MG63 (cell line): ENCODE results near the gene USP10. TPM values are rescaled to one million over a fixed set of nuclear protein-coding genes. Genes with fewer than 3 reads are reported as not detected.

Experiments used
- DNase-seq: peaks from one replicate; pipeline ENCODE4 v3.0.0-alpha.2; 2020
- H3K27me3 ChIP-seq: fragments of 250-450 bp; sonication (Bioruptor Pico); 2 replicates; pipeline ENCODE4 v1.5.1; 2020; ENCODE audit warnings: mild to moderate bottlenecking, moderate library complexity
- H3K36me3 ChIP-seq: fragments of 250-450 bp; sonication (Bioruptor Pico); 2 replicates; pipeline ENCODE4 v1.5.1; 2020; ENCODE audit warnings: mild to moderate bottlenecking, moderate library complexity
- H3K4me3 ChIP-seq: fragments of 250-450 bp; sonication (Bioruptor Pico); 2 replicates; pipeline ENCODE4 v1.5.1; 2020; ENCODE audit warnings: mild to moderate bottlenecking, moderate library complexity
- H3K9me3 ChIP-seq: fragments of 250-450 bp; sonication (Bioruptor Pico); 2 replicates; pipeline ENCODE4 v1.5.1; 2020; ENCODE audit warnings: mild to moderate bottlenecking, moderate library complexity
- total RNA-seq: library from RNA; depleted of rRNA; stranded (reverse); fragments of >200 nt; shearing (Covaris generic); gene quantifications from 2 replicates; pipeline ENCODE4 v1.2.3, GENCODE V29; 2014; ENCODE audit warnings: low replicate concordance

Gene USP10
- total RNA-seq, 1 experiment from 2014 or later, result 33.5 TPM

GRCh38 chr16:84811529-84811928 lies 111.7 kb downstream of the USP10 start:
- no peaks in the 10 kb centered on the region for H3K27me3 ChIP-seq
- no peak for DNase-seq
- no peak overlapping the region for H3K4me3 ChIP-seq
- no peaks in the 10 kb centered on the region for H3K9me3 ChIP-seq
- H3K36me3 ChIP-seq, result no peaks in the 10 kb centered on the region

DNA sequence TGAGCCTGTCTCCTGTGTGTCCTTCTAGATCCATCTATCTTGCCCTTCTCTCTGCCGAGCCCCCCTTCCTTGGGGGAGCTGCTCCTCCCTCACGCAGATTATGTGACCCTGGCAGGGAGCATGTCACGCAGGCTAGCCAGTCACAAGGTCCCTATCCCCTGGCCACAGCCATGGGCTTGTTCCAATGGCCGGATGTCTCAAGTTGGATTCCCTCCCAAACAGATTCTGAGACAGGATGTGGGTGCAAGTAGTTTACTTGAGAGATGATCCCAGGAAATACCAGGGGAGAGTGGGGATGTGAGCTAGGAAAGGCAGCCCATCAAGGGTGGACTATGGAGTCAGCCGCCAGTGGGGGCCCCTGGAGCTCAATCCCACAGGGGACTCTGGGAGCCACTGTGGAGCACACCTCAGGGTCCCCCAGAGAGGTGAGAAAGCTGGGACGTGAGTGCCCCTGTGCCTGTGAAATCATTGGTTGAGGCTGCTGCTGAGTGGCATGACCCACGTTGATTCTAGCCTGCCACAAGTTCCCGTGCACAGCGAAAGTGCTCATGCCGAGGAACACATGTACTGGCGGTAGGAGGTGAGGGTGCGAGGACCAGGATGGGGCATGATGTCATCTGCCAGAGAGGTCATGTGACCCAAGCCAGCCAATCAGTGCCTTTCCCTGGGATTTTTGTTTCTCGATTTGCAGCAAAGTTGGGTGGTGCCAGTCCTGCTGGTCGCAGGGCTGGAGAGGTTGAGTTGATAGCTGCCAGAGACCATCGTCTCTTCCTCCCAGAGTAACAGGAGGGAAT lies 113.5 kb downstream of the USP10 start:
- Histone ChIP-seq H3K27me3 (no peaks in the 10 kb centered on the region), H3K4me3 (no peak overlapping the region), H3K9me3 (no peaks in the 10 kb centered on the region), H3K36me3 (no peaks in the 10 kb centered on the region)
- peak; percentile 26 for DNase-seq

GRCh38 chr16:84815462-84815861 lies 115.7 kb downstream of the USP10 start:
- Histone ChIP-seq H3K27me3 (no peaks in the 10 kb centered on the region), H3K36me3 (no peaks in the 10 kb centered on the region), H3K4me3 (no peak overlapping the region), H3K9me3 (no peaks in the 10 kb centered on the region)
- DNase-seq, result no peak

- DNase-seq, result no peak
- Histone ChIP-seq H3K4me3 (no peak overlapping the region), H3K27me3 (no peaks in the 10 kb centered on the region), H3K9me3 (no peaks in the 10 kb centered on the region), H3K36me3 (no peaks in the 10 kb centered on the region)
Observed at GRCh38 chr16:84816023-84816422, 116.2 kb downstream of the USP10 start.

DNA sequence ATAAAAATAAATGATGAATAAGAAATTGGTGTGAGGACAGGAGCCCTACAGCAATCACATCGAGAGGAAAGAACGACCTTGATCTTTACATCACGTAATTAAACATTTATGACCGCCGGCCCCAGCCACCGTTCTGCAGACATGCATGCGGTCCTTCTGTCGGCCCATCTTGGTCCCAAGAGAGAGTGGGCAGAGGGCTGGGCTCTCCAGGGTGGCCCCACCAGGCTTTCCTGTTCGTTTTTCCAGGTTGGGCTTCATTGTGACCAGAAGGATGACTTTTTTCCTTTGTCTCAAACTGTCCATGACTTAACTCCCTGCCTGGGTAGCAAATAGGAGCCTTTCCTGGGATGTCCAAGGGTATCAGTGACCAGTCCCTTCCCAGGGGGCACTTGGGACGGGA lies 116.7 kb downstream of the USP10 start:
- no peaks in the 10 kb centered on the region for H3K9me3 ChIP-seq
- H3K36me3 ChIP-seq, result no peaks in the 10 kb centered on the region
- H3K27me3 ChIP-seq, result no peaks in the 10 kb centered on the region
- H3K4me3 ChIP-seq, result no peak overlapping the region
- no peak for DNase-seq

DNA sequence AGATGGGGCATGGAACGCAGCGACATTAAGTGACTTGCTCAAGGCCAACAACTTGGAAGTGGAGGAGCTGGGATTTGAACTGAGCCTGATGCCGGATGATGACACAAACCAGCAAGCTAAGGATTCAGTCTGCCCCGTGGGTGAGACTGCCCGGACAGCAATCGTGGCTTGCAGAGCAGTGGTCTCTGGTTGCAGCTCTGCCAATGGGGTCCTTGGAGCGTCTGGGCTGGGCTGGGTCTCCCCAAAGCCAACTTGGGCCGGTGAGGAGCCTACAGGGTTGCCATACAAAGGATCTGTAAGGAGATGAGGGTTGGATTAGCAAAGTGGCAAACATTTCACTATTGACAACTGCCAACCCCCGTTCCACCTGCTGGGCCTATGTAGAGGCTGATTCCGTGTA lies 117.4 kb downstream of the USP10 start:
- DNase-seq, result no peak
- no peaks in the 10 kb centered on the region for H3K36me3 ChIP-seq

GRCh38 chr16:84817613-84818012 lies 117.8 kb downstream of the USP10 start:
- Histone ChIP-seq H3K4me3 (no peak overlapping the region), H3K36me3 (no peaks in the 10 kb centered on the region), H3K27me3 (no peaks in the 10 kb centered on the region), H3K9me3 (no peaks in the 10 kb centered on the region)
- DNase-seq, result no peak

More for the DNA sequence above, 117.4 kb downstream of the USP10 start:
- H3K4me3 ChIP-seq, result no peak overlapping the region
- H3K9me3 ChIP-seq, result no peaks in the 10 kb centered on the region
- no peaks in the 10 kb centered on the region for H3K27me3 ChIP-seq

DNA sequence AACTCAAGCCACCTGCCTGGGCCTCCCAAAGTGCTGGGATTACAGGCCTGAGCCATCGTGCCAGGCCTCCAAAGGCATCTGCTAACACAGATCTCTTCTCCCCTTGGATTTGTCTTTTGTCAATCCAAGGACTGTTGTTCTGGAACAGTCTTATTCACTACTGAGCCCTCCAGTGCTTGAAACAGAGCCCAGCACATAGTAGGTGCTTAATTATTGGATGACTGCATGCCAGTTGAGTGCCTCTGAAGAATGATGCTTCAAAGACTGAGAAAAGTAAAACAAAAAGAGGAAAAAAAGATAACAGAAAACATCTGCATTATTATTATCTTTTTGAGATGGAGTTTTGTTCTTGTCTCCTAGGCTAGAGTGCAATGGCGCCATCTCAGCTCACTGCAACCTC lies 118.3 kb downstream of the USP10 start:
- Histone ChIP-seq H3K27me3 (no peaks in the 10 kb centered on the region), H3K36me3 (no peaks in the 10 kb centered on the region), H3K9me3 (no peaks in the 10 kb centered on the region), H3K4me3 (no peak overlapping the region)
- DNase-seq, result no peak

DNA sequence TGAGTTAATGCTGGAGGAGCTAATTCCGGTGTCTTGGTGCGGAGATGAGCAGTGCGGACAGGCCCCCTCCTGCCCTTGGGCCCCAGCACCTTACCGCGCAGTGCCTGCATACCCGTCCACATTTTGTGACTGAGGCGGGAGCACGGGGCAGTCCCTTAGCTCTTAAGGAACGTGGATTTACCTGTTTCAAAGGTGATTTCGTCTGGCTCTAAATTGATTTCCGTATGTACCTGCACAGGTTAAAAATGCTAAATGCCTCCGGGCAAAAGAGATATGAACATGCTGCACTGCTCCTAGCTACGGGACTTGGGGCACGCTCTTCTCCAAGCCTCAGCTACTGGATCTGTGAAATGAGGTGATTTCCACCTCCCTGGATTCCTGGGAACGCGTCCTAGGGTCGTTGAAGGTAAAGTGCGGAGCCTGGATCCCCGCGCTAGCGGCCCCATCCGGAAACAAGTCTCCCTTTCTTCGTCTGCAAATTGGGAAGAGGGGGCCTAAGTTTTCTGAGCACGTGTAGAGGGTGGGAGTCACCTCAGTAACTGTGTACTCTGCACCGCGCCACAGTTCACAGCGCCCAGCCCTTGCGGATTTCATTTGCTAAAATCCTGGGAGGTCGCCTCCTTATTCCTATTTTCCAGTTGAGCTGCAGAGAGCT lies 119.3 kb downstream of the USP10 start:
- no peak for DNase-seq
- no peaks in the 10 kb centered on the region for H3K27me3 ChIP-seq
- H3K9me3 ChIP-seq, result no peaks in the 10 kb centered on the region
- H3K4me3 ChIP-seq, result no peak overlapping the region
- no peaks in the 10 kb centered on the region for H3K36me3 ChIP-seq

DNA sequence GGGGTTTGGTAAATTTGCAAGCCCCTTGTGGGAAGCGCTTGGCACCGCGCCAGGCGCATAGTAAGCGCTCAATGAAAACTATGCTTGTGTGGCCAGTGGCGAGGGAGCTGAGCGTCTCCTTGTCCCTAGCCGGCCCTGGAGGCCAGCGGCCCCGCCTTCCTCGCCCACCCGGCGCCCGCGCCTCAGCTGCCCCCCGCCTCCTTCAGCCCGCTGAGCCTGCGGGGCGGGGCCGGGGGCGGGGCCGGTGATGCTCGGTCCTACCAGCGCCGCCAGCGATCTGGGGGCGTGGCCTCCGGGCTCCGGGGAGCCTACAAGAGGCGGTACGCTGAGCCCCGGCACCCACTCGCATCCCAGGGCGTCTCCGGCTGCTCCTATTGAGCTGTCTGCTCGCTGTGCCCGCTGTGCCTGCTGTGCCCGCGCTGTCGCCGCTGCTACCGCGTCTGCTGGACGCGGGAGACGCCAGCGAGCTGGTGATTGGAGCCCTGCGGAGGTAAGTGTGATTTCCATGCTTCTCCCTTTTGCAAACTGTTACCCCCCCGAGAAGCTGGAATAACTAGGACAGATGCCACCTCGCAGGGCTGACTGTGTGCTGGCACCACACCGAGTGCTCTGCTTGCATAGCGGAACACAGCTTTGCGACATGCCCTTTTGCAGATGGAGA lies 120.0 kb downstream of the USP10 start, which contains the start of gene CRISPLD2:
TSS of gene CRISPLD2 (plus strand) at position 342 of the 661 bp plus-strand sequence. CDS start 18,511 bp downstream, outside the sequence.
- Histone ChIP-seq H3K27me3 (no peaks in the 10 kb centered on the region), H3K9me3 (no peaks in the 10 kb centered on the region), H3K36me3 (no peaks in the 10 kb centered on the region), H3K4me3 (peak within 1 kb of the TSS; percentile 43)
- peak; percentile 93 for DNase-seq

- DNase-seq, result no peak
- Histone ChIP-seq H3K4me3 (peak overlapping the region; percentile 43), H3K27me3 (no peaks in the 10 kb centered on the region)
Observed at GRCh38 chr16:84820305-84820684, 120.5 kb downstream of the USP10 start.

GRCh38 chr16:84820771-84821170 lies 121.0 kb downstream of the USP10 start:
- Histone ChIP-seq H3K36me3 (no peaks in the 10 kb centered on the region), H3K4me3 (no peak overlapping the region), H3K9me3 (no peaks in the 10 kb centered on the region), H3K27me3 (no peaks in the 10 kb centered on the region)
- no peak for DNase-seq

More at GRCh38 chr16:84820305-84820684, 120.5 kb downstream of the USP10 start:
- Histone ChIP-seq H3K9me3 (no peaks in the 10 kb centered on the region), H3K36me3 (no peaks in the 10 kb centered on the region)

DNA sequence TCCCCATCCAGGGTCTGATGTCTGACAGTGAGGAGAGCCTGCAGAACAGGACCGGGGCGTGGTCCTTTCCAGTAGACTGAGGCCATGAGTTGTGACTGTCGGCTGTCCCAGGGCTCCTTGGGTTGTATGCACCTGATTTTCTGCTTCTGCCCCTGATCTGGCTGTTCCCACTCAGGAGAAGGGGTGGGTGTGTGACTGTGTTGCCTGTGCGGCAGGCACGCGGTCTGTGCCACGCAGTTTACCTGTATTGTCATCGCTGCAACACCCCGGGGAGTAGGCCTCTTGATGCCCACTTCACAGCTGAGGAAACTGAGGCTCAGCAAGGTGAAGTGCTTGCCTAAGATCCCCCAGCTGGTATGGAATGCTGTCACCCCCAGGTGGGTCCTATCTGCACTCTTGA lies 121.4 kb downstream of the USP10 start:
- no peak for DNase-seq

DNA sequence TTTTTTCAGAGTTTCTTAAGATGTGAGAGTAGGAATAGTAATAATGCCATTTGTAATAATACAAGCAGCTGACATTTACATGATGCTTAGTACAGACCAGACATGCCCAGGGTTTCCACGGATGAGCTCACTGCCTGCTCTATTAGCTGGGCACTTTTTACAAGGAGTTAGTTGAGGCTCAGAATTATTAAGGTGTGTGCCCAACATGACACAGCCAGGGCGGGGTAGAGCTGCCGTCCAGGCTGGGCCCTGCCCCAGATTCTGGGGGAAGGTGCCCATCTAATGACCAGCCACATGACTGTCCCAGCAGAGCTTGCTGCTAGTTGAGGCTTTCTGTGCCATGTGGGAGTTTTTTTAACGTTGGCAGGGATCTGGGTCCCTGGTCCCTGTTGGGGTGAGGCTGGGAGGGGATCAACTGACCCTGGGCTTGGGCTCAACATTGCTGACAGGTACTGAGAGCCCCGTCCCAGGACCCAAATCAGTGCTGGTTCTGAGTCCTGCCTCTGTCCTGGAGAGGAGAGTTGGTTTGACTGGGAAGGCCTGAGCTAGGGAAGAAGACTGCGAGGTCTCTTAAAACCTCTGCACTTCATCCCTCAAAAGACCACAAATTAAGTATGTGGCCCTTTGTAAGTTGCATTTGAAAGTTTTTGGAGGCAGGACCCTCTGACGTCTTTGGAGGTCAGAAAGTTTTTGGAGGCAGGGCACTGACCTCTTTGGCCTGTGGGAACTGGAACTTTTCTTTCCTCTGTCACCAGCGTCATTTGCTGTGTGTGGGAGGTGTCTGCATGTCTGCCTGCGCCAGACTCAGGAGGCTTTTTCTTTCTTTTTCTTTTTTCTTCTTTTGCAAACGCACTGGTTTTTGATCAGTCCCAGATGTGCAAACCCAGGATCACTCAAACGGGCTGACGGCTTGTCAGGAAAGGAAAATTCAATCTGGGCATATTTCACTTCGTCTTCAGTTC lies 122.2 kb downstream of the USP10 start:
- Histone ChIP-seq H3K4me3 (no peak overlapping the region), H3K27me3 (no peaks in the 10 kb centered on the region), H3K9me3 (no peaks in the 10 kb centered on the region), H3K36me3 (no peaks in the 10 kb centered on the region)
- no peak for DNase-seq

More for the DNA sequence above, 121.4 kb downstream of the USP10 start:
- Histone ChIP-seq H3K36me3 (no peaks in the 10 kb centered on the region), H3K27me3 (no peaks in the 10 kb centered on the region), H3K4me3 (no peak overlapping the region), H3K9me3 (no peaks in the 10 kb centered on the region)

DNA sequence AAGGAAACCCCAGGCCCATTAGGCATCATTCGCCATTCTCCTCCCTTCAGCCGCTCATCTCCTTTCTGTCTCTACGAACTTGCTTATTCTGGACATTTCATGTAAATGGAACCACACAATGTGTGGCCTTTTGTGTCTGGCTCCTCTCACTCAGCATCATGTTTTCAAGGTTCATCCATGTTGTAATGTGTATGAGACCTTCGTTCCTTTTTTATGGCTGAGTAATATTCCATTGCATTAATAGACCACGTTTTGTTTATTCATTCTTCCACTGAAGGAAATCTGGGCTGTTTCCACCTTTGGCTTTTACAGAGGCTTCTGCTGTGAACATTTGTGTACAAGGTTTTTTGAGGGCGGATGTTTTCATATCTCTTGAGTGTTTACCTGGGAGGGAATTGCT lies 123.2 kb downstream of the USP10 start:
- H3K4me3 ChIP-seq, result no peak overlapping the region

GRCh38 chr16:84823484-84823883 lies 123.7 kb downstream of the USP10 start:
- no peak overlapping the region for H3K4me3 ChIP-seq

More for the DNA sequence above, 123.2 kb downstream of the USP10 start:
- Histone ChIP-seq H3K9me3 (no peaks in the 10 kb centered on the region), H3K36me3 (no peaks in the 10 kb centered on the region), H3K27me3 (no peaks in the 10 kb centered on the region)
- DNase-seq, result no peak

More at GRCh38 chr16:84823484-84823883, 123.7 kb downstream of the USP10 start:
- Histone ChIP-seq H3K27me3 (no peaks in the 10 kb centered on the region), H3K9me3 (no peaks in the 10 kb centered on the region), H3K36me3 (no peaks in the 10 kb centered on the region)
- no peak for DNase-seq
